ENCODE results near the gene DCT. TPM values are rescaled to one million over a fixed set of nuclear protein-coding genes. Genes with fewer than 3 reads are reported as not detected.

The DCT gene
- total RNA-seq, 2 donors from 2014 or later: not detected

DNA sequence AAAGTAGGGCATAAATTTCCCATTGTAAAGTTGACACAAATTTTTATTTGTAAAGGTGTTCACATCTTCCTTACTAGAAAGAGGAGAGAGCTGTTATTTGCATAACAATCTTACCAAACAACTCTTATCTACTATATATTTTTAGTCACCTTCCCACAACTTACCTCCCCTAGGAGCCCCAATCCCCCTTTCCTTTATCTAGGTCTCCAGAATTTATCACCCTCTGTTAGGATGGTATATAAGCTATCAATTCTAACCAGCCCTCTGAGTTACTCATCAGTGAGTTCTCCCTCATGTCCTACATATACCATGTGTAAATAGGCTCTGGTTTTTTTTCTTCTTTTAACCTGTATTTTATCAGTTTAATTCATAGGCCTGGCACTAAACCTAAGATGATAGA is 62.2 kb downstream of the DCT start:
- Histone ChIP-seq H3K4me3 (ENCODE audit: low read length) (no peak overlapping the region), H3K4me1 (ENCODE audit: control insufficient read depth, insufficient read depth, low read length) (no peaks in the 10 kb centered on the region), H3K36me3 (ENCODE audit: control insufficient read depth, insufficient read depth, low read length) (no peaks in the 10 kb centered on the region), H3K27me3 (ENCODE audit: control insufficient read depth, insufficient read depth, low read length, poor library complexity, severe bottlenecking) (peaks cover 83% of the 10 kb centered on the region), H3K9ac (ENCODE audit: extremely low read depth, low read length, poor library complexity, severe bottlenecking) (no peak overlapping the region), H3K9me3 (ENCODE audit: control insufficient read depth, low read length) (peaks cover 38% of the 10 kb centered on the region), H3K27ac (ENCODE audit: low read depth, low read length) (no peak overlapping the region)
- Mint-ChIP-seq H3K27me3 (ENCODE audit: insufficient read depth) (peaks cover 91% of the 10 kb centered on the region), H3K9me3 (peaks cover 28% of the 10 kb centered on the region), H3K36me3 (ENCODE audit: low read depth) (no peaks in the 10 kb centered on the region), H3K4me3 (no peak overlapping the region), H3K4me1 (peaks cover 20% of the 10 kb centered on the region), H3K27ac (no peak overlapping the region)
- DNase-seq: no peak
- TF ChIP-seq CTCF (conservative IDR thresholded peaks at IDR 0.05): no peak

- Histone ChIP-seq H3K27me3 (ENCODE audit: control insufficient read depth, insufficient read depth, low read length, poor library complexity, severe bottlenecking) (peaks cover 90% of the 10 kb centered on the region), H3K4me3 (ENCODE audit: low read length) (no peak overlapping the region), H3K9me3 (ENCODE audit: control insufficient read depth, low read length) (peaks cover 31% of the 10 kb centered on the region), H3K4me1 (ENCODE audit: control insufficient read depth, insufficient read depth, low read length) (no peaks in the 10 kb centered on the region), H3K36me3 (ENCODE audit: control insufficient read depth, insufficient read depth, low read length) (no peaks in the 10 kb centered on the region), H3K9ac (ENCODE audit: extremely low read depth, low read length, poor library complexity, severe bottlenecking) (no peak overlapping the region), H3K27ac (ENCODE audit: low read depth, low read length) (no peak overlapping the region)
- peak; percentile 92 for TF ChIP-seq CTCF (conservative IDR thresholded peaks at IDR 0.05)
- Mint-ChIP-seq H3K36me3 (ENCODE audit: low read depth) (no peaks in the 10 kb centered on the region), H3K4me1 (peaks cover 20% of the 10 kb centered on the region), H3K9me3 (peaks cover 27% of the 10 kb centered on the region), H3K4me3 (no peak overlapping the region), H3K27me3 (ENCODE audit: insufficient read depth) (peaks cover 95% of the 10 kb centered on the region), H3K27ac (no peak overlapping the region)
- 33 to 50% methylated on average over 4 to 7 of the region's 7 CpGs for WGBS, 2 experiments (ENCODE audit: insufficient coverage in 1 of 2, insufficient read length in 1 of 2)
- peak; percentile 87 for DNase-seq
These were observed 62.9 kb downstream of the DCT start for GRCh38 chr13:94416454-94417080.

DNA sequence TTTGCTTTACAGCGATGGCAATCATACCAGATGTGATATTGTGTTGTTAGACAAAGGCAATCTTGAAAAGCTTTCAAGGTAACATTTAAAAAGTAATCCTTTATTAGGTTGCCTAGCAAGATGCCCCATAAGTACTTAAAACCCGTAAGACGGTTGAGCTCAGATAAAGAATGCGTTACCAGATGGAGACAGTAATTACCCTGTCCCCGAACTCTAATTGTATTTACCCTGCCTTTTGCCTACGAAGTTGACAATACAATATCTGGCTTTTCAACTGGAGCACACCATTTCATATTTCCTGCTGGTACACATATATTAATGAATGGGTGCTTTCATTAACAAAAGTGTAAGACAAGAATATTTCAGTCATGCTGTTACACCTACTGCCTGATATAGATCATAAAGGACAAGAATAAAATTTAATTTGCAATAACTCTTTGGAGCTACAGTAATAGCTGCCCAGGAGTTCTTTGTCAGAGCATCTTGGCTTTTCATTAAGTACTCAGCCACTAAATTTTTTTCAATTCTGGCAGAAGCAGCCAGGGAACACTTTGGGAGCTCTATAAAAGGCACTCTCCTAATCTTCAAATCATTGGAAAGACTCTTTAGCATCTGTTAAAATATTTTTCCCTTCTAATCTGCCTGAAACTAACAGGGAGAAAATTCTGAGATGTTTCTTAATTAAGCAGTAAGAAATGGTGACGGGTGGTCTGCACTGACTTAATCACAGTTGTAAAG is 63.8 kb downstream of the DCT start:
- DNase-seq: no peak
- H3K9me3 Mint-ChIP-seq: peaks cover 21% of the 10 kb centered on the region
- H3K4me1 Mint-ChIP-seq: peaks cover 20% of the 10 kb centered on the region
- no peak overlapping the region for H3K27ac ChIP-seq (ENCODE audit: low read depth, low read length)
- no peaks in the 10 kb centered on the region for H3K36me3 Mint-ChIP-seq (ENCODE audit: low read depth)
- 95 to 100% methylated on average over 3 to 7 of the region's 7 CpGs for WGBS, 2 experiments (ENCODE audit: insufficient coverage in 1 of 2, insufficient read length in 1 of 2)
- peaks cover 91% of the 10 kb centered on the region for H3K27me3 Mint-ChIP-seq (ENCODE audit: insufficient read depth)
- no peak overlapping the region for H3K4me3 ChIP-seq (ENCODE audit: low read length)
- H3K9me3 ChIP-seq (ENCODE audit: control insufficient read depth, low read length): peaks cover 22% of the 10 kb centered on the region
- peaks cover 90% of the 10 kb centered on the region for H3K27me3 ChIP-seq (ENCODE audit: control insufficient read depth, insufficient read depth, low read length, poor library complexity, severe bottlenecking)
- H3K36me3 ChIP-seq (ENCODE audit: control insufficient read depth, insufficient read depth, low read length): no peaks in the 10 kb centered on the region
- TF ChIP-seq CTCF (conservative IDR thresholded peaks at IDR 0.05): no peak
- H3K4me1 ChIP-seq (ENCODE audit: control insufficient read depth, insufficient read depth, low read length): no peaks in the 10 kb centered on the region
- H3K4me3 Mint-ChIP-seq: no peak overlapping the region
- H3K9ac ChIP-seq (ENCODE audit: extremely low read depth, low read length, poor library complexity, severe bottlenecking): no peak overlapping the region
- no peak overlapping the region for H3K27ac Mint-ChIP-seq
